GM21723 (cell line): ENCODE results near the gene MTMR10.

ENCODE experiments used
- ATAC-seq: cut with Tn5 transposase; IDR thresholded peaks from one replicate; pipeline ENCODE4 v1.9.1; 2021; ENCODE audit warnings: mild to moderate bottlenecking, moderate library complexity; ENCODE audit not compliant: unreplicated experiment

The MTMR10 gene, protein sequence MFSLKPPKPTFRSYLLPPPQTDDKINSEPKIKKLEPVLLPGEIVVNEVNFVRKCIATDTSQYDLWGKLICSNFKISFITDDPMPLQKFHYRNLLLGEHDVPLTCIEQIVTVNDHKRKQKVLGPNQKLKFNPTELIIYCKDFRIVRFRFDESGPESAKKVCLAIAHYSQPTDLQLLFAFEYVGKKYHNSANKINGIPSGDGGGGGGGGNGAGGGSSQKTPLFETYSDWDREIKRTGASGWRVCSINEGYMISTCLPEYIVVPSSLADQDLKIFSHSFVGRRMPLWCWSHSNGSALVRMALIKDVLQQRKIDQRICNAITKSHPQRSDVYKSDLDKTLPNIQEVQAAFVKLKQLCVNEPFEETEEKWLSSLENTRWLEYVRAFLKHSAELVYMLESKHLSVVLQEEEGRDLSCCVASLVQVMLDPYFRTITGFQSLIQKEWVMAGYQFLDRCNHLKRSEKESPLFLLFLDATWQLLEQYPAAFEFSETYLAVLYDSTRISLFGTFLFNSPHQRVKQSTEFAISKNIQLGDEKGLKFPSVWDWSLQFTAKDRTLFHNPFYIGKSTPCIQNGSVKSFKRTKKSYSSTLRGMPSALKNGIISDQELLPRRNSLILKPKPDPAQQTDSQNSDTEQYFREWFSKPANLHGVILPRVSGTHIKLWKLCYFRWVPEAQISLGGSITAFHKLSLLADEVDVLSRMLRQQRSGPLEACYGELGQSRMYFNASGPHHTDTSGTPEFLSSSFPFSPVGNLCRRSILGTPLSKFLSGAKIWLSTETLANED

GRCh38 chr15:30991255-30992235, at the start of gene MTMR10:
TSS of gene MTMR10 (minus strand) at chr15:30991628. CDS start at chr15:30991506, 122 bp downstream.
- peak; percentile 81 for ATAC-seq

DNA sequence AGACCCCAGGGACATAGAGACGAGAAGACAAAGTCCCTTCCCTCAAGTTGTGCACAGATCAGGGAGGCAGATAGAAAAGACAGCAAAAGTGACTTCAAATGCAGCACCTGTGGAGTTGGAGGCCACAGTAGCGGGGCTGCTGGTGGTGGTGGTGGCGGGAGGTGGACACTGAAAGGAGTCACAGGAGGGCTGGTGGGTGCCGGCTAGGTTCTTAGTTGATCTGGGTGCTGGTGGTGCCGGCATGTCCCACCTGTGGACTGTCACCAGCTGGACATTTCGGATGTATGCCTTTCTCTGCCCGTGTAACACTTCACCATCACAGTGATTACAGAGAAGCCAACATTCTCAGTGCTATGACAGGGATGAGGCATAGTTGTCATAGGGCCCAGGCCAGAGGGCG, 49.2 kb upstream of the MTMR10 start:
- ATAC-seq: no peak

- ATAC-seq: no peak
These were observed 48.5 kb upstream of the MTMR10 start for GRCh38 chr15:31039961-31040360.

- no peak for ATAC-seq
These were observed 46.5 kb upstream of the MTMR10 start for GRCh38 chr15:31037731-31038477.

- no peak for ATAC-seq
These were observed 45.4 kb upstream of the MTMR10 start for GRCh38 chr15:31036783-31037182.

GRCh38 chr15:31035610-31036009, 44.2 kb upstream of the MTMR10 start:
- ATAC-seq: no peak

GRCh38 chr15:31034152-31034551, 42.7 kb upstream of the MTMR10 start:
- no peak for ATAC-seq

DNA sequence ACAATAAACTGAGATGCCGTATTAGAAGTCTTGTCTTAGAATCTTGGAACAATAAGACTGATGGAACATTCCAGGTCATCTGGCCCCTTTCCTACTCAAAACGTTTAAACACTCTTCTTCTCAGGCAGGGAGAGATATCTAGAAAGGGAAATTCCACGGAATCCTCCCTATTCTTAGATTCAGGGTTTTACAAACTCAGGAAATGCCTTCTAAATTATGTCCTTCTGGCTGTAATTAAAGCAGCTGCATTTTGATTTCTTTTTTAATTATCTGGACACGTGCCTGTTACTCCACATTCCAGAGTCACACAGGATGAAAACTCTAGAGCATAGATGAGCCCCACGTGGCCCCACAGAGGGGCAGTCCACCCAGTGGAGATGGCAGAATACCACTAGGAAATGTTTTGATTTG, 41.5 kb upstream of the MTMR10 start:
- ATAC-seq: no peak

DNA sequence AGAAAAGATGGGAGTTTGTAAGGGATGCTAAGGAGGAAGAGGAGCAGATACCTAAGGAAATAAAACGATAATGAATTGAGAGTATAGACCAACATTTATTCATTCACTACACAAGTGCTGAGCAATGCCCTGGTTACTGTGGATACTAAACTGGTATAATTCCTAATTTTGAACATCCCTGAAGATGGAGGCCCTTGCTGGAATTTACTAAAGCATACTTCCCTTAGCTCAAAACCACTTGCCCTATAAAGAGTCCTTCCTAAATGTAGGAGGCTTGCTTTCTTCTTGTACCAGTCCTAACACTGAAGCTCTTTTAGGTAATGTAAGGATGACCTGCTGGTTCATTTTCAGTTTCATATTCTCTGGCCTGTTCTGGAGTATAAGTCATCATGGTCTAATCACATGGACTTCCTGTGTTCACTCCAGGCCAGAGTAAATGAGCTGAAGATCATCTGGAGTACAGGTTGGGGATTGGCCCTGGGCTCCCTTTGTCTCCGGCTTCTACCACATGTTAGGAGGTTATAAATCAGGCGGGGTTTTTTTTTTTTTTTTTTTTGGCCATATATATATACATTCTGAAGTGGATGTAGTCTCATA, 40.1 kb upstream of the MTMR10 start:
- peak; percentile 89 for ATAC-seq

- ATAC-seq: no peak
These were observed 36.6 kb upstream of the MTMR10 start for GRCh38 chr15:31027910-31028578.

DNA sequence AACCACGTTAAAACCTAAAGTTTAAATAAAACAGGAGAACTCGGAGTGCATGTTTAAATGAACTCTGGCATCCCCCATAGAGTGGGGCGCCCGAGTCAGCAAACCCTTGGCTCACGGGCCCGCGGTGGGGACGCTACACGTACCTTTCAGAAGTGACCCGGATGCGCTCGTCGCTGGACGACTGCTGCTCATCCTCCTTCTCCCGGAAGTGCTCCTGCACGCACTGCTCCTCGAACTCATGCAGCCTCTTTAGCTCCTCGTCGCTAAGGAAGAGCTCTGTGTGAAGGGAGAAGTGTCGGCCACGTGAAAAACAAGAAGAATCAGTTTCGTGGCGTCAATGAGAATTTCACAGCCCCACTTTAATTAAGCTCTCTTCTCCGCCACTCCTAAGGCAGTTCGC, 34.6 kb upstream of the MTMR10 start:
- no peak for ATAC-seq

- ATAC-seq: no peak
These were observed 33.6 kb upstream of the MTMR10 start for GRCh38 chr15:31024979-31025378.

GRCh38 chr15:31024330-31024729, 32.9 kb upstream of the MTMR10 start:
- ATAC-seq: no peak

- ATAC-seq: no peak
These were observed 32.4 kb upstream of the MTMR10 start for GRCh38 chr15:31023841-31024240.

DNA sequence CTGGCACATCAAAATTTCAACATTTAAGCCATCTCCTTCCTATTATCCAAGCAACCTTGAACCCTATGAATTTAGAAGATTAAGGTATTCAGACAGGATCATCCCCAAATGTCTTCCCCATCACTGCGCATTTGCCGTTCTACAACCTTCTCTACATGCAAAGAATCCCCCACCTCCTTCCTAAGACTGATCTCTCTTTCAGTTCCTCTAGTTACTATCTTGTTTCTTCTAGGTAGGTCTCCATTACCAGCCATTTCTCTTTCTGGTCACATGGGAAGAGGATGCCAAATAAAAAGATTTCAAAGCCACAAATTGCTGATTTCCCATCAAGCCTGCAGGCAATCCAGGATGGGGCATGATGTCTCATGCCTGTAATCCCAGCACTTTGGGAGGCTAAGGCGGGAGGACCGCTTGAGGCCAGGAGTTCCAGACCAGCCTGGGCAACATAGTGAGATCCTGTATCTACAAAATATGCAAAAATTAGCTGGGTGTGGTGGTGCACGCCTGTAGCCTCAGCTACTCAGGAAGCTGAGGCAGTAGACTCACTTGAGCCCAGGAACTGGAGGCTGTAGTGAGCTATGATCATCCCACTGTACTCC, 29.7 kb upstream of the MTMR10 start:
- ATAC-seq: no peak

GRCh38 chr15:31020542-31020941, 29.1 kb upstream of the MTMR10 start:
- ATAC-seq: no peak

DNA sequence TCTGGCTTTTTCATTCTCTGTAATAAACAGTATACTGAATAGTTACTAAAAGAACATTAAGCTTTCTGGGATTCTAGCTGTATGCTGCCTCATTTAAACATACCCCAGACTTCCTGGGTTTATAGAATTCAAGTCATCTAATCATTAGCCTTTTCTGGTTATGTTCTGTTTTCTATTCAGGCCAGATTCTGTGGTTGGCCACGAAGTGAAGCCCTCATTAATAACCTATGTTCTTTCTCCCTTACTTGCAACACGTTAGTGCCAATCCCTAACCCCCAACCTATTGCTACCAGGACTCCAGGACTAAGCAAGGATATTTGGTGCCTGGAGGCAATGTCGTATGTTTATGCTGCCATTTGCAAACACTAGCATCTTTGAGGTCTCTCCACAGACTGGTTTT, 28.6 kb upstream of the MTMR10 start:
- no peak for ATAC-seq

GRCh38 chr15:31017311-31017710, 25.9 kb upstream of the MTMR10 start:
- ATAC-seq: no peak

GRCh38 chr15:31016446-31016915, 25.1 kb upstream of the MTMR10 start:
- ATAC-seq: no peak
